Measurements from ENCODE around the gene PDE11A. TPM values are rescaled to one million over a fixed set of nuclear protein-coding genes. Genes with fewer than 3 reads are reported as not detected.

The PDE11A gene
- total RNA-seq, 2 donors from 2014 or later: 0.24 to 0.56 TPM

DNA sequence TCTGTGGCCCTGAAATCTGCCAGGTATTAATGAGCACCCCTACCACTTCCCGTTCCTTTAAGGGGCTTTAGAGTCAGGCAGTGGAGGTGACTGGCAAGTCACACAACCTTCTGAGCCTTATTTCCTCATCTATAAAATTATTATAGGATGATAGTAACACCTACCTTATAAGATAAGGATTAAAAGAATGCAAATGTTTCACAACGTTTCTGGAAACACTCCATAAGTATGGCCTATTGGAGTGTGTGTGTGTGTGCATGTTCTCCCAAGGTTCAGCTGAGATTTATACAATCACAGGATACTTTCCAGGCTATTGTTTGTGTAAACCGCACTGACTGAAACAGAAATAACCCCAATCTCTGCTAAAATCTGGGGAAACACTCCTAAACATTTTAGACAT, 176.0 kb downstream of the PDE11A start:
- intact Hi-C loops (cut with DNase I): no loop called here
- DNase-seq: no peak
- no peak for ATAC-seq

DNA sequence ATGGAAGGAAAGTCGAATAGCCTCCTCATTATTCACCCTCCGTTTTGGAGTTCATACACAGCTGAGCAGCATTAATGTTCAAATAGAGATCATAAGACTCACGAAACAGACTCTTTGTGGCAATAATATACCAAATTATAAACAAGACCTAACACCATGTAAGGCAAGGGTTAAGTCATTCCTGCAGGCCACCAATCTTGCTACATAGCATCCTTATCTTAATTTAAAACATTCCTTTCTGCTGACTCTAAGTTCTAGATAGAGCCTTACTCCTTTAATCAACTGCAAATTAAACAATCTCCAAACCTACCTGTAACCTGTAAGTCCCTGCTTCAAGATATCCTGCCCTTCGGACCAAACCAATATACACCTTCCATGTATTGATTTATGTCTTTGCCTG, 178.0 kb downstream of the PDE11A start:
- no peak for DNase-seq
- intact Hi-C loops (cut with DNase I): no loop called here
- no peak for ATAC-seq

DNA sequence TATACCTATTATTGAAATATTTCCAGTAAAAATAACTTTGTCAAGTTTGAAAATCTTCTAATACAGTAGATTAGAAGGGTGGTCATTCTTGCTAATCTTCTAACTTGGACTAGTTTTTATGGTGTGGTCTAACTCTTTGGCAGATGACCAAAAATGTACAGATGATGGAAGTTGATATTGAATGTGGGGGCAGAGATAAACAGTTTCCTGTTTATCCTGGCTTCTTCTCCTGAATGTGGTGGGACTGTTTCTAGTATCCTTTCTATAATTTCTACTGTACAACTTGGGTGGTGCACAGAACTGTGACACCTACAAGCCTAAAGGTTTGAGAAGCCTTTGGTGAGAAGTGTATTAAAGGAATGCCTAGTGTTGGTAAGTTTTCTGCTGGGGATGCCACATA, 178.7 kb downstream of the PDE11A start:
- ATAC-seq (no peak), DNase-seq (no peak)
- intact Hi-C loops (cut with DNase I): no loop called here

DNA sequence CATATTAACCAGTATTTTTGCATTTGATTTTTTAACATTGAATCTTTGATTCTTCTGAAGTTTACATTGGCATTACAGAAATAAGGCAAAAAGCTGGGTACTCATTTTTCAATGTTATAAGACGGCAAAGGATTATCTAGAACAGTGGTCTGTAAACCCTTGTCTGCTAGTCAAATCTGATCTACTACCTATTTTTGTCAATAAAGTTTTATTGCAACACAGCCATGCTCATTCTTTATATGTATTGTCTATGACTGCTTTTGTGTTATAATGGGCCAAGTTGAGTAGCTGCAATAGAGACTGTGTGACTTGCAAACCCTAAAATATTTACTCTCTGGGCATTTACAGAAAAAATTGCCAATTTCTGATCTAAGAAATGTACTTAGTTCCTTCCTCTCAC, 181.0 kb downstream of the PDE11A start:
- ATAC-seq: no peak
- intact Hi-C loops (cut with DNase I): no loop called here
- DNase-seq: no peak

DNA sequence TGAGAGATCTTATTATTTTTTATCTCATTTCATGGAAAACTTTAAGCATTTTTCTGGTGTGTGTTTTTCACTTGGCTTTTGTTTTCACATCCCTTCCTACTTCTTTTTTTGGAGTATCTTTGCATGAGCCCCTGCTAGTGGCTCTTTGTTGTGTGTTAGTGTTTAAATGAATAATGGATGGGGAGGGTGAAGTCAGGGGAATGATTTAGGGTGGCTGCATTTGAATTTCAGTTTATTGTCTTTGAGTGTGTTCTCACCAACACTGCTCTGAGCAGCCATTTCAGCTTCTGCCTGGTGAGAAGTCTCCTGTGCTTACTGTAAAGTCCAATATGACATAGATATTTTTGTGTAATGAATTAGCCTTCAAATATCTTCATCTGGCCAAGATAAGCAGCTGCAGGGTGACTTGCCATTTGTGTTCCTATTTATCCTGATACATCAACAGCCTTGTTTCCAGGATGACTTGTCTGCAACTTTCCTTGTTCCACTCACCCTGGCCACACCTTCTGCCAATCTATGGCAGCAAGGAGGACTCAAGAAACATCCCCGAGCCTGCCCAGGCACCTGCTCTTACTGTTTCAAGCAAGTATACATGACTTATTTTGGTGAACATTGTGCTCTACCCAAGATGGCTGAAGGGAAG, 182.6 kb downstream of the PDE11A start:
- no peak for ATAC-seq
- DNase-seq: no peak
- intact Hi-C loops (cut with DNase I): no loop called here

DNA sequence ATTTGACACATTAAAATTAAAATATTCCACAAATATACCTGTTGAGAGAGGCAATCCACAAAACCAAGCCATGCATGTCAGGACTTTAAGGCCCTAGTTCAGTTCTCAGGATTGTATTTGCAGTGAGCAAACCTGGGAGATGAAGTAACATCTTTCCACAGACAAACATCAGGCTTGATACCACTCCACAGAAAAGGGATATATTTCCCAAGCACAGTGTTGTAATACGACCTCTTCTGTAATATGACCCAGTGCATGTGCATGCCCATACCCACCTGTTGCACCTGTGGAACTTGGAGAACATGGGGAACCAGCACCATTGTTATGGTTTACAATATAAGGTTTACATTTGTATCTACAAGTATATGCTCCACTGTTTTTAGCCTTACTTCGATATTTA, 184.0 kb downstream of the PDE11A start:
- ATAC-seq (no peak), DNase-seq (no peak)
- intact Hi-C loops (cut with DNase I): no loop called here

DNA sequence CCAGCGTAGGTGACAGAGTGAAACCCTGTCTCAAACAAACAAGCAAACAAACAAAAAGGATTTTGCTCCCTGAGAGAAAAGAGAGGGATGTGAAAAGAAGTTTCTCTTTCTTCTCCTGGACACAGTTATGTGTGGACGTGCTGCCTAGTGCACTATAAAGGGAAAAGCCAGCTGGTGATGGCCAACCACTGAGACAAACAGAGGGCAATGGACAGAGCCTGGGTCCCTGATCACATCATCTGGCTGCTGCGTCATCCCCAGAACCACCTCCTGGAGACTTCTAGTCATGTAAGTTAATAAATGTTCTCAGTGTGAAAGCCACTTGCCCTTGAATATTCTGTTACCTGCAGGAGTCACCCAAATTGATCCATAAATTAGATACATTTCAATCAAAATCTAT, 184.9 kb downstream of the PDE11A start:
- ATAC-seq: no peak
- no peak for DNase-seq
- intact Hi-C loops (cut with DNase I): no loop called here

DNA sequence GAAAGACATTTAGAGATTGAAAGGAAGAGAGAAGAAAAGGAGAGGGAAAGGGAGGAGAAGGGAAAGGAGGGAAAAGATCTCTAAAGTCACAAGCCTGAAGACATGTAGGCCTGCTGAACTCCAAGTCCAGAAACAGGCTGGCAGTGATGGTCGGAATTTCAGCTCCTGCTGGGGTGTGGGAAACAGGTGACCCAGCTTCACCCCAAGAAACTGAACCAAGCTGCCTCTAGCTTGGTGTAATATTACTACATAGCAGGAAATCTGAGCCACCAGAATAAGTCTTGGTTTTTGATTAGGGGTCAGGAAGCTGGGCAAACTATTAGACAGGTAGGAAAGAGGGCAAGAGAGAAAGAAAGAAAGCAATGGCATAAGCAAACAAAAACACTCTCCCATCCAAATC, 185.8 kb downstream of the PDE11A start:
- intact Hi-C loops (cut with DNase I): no loop called here
- DNase-seq (no peak), ATAC-seq (no peak)

DNA sequence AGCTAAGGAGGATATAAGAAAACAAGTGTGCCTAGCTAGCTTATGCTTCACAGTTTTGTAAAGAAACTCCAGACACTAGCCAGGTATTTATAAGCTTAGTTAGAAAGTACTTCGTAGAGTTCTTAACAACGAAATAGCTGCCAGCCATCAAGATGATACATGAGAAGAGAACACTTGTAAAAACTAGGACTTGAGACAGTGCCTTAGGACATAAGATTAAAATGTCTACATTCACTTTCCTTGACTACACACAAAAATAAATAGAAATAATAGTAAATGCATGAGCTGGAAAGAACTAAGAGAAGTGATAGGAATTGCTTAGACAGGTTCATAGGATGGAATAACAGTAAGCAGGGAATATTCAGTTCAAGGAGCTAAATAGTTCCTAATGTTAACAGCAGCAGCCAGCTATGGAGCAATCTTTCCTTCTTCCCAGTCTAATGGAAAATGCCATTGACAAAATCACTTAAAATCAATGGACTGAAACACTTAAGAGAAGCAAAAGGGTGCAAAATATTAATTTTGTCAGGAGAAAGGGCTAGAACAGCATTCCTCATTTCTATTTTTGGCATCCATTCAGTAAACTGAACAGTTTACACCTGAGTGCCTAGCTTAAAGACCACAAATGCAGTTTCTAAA, 186.6 kb downstream of the PDE11A start:
- no peak for DNase-seq
- intact Hi-C loops (cut with DNase I): no loop called here
- no peak for ATAC-seq

DNA sequence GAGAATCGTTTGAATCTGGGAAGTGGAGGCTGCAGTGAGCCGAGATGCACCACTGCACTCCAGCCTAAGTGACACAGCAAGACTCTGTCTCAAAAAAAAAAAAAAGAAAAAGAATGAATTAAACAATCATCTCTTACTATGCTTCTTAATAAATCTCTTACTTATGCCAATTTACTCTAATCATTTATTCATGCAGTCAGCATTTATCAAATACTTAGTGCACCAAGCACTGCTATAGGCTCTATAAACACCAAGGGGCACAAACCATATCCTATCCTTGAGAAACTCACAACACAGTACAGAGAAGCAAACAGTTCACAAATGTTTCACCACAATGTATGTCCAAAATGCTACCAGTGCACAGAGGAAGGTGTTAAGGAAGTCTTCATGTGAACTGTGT, 189.4 kb downstream of the PDE11A start:
- no peak for ATAC-seq
- no peak for DNase-seq
- intact Hi-C loops (cut with DNase I): no loop called here

DNA sequence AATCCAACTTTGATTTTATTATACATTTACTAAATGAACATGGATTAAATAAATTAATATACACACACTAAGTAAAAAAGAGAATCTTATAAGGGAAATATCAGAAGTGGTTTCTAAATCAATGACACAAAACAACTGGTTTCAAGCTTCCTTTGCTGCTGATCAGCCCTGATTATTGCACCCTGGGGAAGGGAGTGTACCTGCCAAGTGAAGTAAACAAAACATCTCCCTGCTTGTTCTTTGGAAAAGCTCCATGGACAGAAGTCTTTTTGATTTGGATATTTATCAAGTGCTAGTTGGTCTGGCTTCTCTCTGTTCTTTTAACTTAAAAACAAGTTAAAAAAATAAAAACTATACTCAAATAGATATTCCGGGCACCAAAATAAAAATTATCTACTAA, 190.1 kb downstream of the PDE11A start:
- ATAC-seq (no peak), DNase-seq (no peak)
- intact Hi-C loops (cut with DNase I): no loop called here

DNA sequence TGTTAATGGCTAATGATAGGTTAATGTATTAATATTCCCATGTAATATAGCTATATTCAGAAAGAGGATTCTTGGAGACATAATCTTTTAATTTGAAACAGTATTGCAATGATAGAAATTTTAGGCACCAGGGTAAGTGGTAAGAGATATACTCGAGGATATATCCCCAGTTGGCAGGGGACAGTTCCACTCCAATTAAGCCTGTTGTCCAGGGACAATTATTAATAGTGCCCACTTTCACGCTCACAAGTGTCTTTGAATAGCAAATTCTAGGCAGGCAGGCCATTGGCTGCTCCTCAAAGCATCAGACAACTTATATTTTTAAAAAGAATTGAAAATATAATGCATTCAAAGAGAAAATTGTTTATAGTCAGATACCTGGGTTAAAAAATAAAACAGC, 190.7 kb downstream of the PDE11A start:
- ATAC-seq (peak; percentile 22 to 84), DNase-seq (no peak)
- intact Hi-C loops (cut with DNase I): no loop called here

DNA sequence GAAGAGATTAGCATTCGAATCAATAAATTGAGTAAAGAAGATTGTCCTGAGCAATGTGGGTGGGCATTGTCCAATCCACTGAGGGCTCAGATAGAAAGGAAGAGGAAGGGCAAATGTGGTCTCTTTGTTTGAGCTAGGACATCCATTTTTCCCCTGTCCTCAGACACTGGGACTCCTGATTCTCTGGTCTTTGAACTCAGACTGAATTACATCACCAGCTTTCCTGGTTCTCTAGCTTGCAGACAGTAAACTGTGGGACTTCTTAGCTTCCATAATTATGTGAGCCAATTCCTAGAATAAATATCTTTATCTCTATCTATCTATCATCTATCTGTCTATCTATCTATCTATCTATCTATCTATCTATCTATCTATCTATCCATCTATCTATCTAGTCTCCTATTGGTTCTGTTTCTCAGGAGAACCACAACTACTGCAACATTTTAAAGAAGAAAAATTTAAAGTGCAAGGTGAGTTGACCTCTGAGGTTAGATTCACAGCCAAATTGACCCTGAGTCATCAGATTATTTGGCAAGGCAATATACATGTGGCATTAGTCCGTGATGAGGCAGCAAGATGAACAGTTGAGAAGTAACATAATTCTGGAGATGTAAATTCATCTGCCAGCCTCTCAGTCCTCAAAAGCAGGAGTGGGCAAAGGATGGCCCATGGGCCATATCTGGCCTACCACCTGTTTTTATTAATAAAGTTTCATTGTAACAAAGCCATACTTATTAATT, 191.4 kb downstream of the PDE11A start:
- ATAC-seq (no peak), DNase-seq (no peak)
- intact Hi-C loops (cut with DNase I): no loop called here

DNA sequence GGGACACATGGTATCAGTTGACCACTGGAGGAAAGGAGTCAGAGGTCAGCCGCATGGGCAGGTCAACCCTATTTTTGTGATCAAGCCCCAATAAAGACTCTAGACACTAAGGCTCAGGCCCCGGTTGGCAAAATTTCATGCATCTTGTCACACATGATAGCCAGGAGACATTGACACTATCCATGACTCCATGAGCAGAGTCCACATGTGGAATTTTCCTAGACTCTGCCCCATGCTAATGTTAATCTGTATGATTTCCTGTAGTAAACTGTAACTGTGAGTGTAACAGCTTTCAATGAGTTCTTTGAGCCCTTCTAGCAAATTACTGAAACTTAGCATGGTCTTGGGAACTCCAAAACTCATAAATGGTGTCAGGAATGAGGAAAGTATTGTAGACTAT, 192.3 kb downstream of the PDE11A start:
- intact Hi-C loops (cut with DNase I): no loop called here
- no peak for DNase-seq
- peak in 1 of 2 donors; percentile 15 for ATAC-seq

DNA sequence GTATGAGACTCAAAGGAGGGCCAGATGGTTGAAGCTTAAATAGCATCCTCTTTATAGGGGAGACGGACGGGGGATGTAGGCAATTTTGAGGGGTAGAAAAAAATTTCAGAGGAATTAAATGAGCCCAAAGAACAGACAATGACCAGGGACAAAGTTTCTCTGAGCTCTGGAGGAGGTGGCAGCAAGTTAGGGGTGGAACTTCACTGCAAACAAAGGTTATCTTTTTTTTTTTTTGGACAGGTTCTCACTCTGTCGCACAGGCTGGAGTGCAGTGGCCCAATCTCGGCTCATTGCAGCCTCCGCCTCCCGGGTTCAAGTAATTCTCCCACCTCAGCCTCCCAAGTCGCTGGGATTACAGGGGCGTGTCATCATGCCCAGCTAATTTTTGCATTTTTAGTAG, 195.6 kb downstream of the PDE11A start:
- ATAC-seq: no peak
- intact Hi-C loops (cut with DNase I): no loop called here
- DNase-seq: no peak

DNA sequence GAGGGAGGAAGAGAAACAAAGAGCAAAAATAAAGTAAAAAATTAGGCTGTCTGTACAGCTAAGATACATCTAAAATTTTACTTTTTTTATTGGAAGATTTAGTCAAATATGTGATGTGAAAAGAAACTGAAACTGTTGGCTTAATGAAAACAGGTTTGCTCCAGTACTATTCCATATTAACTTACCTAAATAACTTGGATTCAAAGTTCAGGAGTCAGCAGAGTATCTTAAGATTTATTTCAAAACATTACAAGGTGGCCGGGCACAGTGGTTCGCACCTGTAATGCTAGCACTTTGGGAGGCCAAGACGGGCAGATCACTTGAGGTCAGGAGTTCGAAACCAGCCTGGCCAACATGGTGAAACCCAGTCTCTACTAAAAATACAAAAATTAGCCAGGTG, 197.9 kb downstream of the PDE11A start:
- DNase-seq: no peak
- intact Hi-C loops (cut with DNase I): no loop called here
- no peak for ATAC-seq

DNA sequence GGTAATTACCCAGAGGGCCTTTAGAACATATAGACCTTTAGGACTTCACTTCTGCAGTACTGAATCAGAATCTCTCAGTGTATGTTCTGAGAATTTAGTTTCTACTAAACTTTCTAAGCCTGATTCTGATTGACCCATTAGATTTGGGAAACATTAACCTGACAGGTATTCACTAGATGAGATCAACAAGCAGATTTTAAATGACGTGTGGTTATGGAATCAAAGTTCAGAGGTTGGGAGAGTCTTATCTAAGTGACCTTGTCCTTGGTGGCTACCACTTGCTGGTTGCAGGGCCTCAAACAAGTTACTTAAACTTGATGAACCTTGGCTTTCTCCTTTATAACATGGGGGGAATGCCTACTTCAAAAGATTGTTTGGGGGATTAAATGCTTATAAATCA, 198.7 kb downstream of the PDE11A start:
- intact Hi-C loops (cut with DNase I): no loop called here
- no peak for DNase-seq
- no peak for ATAC-seq

DNA sequence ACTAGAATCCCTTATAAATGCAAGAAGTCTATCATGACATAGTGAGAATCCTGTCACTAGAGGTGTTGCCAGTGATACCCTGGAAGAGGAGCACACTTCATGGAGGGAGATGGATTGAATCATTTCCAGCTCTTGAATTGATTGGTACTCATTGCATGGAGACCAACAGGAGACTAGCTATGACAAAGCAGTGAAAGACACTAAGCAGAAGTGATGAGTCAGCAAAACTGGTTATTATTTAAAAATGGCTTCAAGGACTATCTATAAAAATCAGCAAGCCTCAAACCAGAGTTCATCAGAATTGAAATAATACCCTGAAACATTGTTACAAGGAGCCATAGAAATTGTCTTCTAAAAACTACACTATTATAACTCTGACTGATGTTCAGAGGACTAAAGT, 200.3 kb downstream of the PDE11A start:
- ATAC-seq (no peak), DNase-seq (no peak)
- intact Hi-C loops (cut with DNase I): no loop called here

DNA sequence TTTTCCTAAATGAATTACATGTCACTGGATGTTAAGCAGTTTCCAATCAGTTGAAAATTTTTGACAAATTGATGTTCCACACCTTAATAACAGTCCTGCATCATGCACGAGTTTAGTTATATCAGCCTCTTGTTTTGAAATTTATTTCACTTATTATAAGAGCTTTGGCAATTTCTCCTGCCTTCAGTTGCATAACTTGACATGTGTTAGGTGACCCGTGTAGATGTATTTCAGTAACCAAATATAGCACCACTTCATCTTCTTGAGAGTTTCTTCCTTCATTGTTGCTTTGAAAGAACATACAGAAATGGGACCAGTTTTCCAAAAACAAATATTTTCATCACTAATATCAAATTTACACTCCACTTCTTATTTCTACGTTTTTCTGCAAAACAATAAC, 202.7 kb downstream of the PDE11A start:
- intact Hi-C loops (cut with DNase I): no loop called here
- ATAC-seq (no peak), DNase-seq (no peak)

DNA sequence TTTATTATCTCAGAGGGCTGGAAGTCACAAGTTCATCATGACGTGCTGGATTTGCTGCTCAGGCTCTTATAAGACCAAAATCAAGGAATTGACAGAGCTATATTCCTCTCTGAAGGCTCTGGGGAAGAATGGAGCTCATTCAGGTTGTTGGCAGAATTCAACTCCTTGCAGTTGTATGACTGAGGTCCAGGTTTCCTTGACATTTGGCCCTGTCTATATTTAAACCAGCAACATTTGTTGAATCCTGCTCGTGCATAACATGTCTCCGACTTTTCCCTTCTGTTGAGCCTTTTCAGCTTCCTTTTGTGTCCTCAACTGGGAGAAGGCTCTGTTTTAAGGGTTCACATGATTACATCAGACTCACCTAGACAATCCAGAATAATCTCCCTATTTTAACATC, 203.4 kb downstream of the PDE11A start:
- no peak for ATAC-seq
- no peak for DNase-seq
- intact Hi-C loops (cut with DNase I): no loop called here

DNA sequence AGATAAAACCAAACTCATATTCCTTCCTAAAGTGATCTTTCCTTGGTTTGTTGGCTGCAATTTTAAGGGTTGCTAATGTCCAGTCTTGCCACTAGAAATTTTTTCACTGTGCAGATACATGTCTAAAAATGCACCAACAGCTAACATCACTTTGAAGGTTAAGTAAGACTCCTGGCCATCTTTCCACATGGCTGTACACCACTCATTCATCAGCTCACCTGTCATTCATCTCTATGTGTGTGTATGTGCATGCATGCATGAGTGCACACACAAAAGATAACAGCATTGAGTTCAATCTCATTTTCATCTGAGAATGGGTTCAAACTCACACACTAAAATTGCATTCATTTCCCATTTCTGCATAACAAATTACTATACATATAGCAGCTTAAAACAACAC, 203.8 kb downstream of the PDE11A start:
- DNase-seq (no peak), ATAC-seq (no peak)
- intact Hi-C loops (cut with DNase I): no loop called here

All from left cardiac atrium (tissue), 4 donors.